ENCODE results near the gene NUP58.

GRCh38 chr13:25352806-25353205, 51.4 kb downstream of the NUP58 start:
- TF ChIP-seq CTCF (IDR thresholded peaks at IDR 0.05) (no peak), POLR2A (IDR thresholded peaks at IDR 0.05) (no peak)

All from tibial nerve (tissue), 3 donors.